NB4 (cell line): ENCODE measurements around the gene CARNS1.

Source experiments
- CTCF ChIP-seq: IDR thresholded peaks from one replicate; pipeline ENCODE4 v1.5.1; 2012; ENCODE audit warnings: low read depth, low read length
- POLR2A ChIP-seq: IDR thresholded peaks from 2 replicates; pipeline ENCODE4 v1.6.1; 2011; ENCODE audit warnings: mild to moderate bottlenecking; ENCODE audit not compliant: insufficient read length; ENCODE audit errors: extremely low read depth
- TF ChIP-seq, protein P1 (sequence below): IDR thresholded peaks from 2 replicates; pipeline ENCODE4 v1.6.1; 2011; ENCODE audit warnings: low read depth, low read length

GRCh38 chr11:67371189-67371910 lies 44.1 kb upstream of the CARNS1 start:
- TF ChIP-seq POLR2A (no peak), CTCF (peak; percentile 58)
- TF ChIP-seq, protein P1, sequence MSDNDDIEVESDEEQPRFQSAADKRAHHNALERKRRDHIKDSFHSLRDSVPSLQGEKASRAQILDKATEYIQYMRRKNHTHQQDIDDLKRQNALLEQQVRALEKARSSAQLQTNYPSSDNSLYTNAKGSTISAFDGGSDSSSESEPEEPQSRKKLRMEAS = no peak
